Kidney glomerular epithelial cell (primary cell): ENCODE results near the gene TTC28.
"Not testable (repeated sequence)": the region's sequence is repeated elsewhere in the genome, so short reads cannot be mapped to it uniquely, and the experiment has no call there.

ENCODE experiments used
- DNase-seq: peaks from one replicate; lab custom pipeline; 2025; lab: John Stamatoyannopoulos, UW

Gene TTC28

DNA sequence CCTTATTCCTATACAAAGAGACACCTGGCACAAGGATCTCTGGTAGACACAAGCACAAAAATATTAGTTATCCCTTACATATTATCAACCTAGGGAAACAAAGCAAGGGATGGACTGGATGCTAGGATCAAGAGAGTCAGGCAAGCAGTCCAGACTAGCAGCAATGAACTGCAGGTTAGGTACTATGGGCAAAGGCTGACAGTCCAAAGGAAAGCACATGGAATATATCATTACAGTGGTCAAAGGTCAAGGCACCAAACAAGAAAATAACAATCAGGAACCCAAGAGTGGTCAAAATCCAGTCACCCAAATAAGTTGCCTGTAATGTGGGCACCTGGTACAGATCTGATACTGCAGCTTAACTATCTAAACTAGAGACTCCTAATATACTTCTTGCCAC lies 77.7 kb downstream of the TTC28 start:
- no peak for DNase-seq

DNA sequence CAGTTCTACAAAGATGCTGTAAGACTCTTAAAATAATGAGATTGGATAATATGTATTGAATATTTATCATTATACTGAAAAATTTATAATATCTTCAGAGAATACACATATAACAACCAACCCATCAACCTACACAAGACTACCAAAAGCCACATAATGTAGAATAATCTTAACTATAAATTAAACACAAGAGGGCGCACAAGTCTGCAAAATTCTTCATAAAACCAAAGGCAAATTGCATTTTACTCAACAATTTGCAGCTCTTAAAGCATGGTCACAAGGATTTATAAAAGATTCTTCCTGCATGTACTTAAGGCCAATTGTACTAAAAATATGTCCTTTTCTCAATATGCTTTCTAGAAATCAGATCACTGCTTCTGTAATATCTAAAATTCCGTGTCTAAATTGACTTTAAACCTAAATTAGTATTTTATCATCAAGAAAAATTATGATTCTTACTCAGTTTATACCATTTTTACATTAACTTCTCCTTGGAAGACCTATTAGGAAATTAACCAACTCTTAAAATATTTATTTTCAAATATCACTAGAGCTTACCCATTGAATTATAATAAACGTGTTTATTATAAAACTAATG lies 79.0 kb downstream of the TTC28 start:
- peak; percentile 68 for DNase-seq

DNA sequence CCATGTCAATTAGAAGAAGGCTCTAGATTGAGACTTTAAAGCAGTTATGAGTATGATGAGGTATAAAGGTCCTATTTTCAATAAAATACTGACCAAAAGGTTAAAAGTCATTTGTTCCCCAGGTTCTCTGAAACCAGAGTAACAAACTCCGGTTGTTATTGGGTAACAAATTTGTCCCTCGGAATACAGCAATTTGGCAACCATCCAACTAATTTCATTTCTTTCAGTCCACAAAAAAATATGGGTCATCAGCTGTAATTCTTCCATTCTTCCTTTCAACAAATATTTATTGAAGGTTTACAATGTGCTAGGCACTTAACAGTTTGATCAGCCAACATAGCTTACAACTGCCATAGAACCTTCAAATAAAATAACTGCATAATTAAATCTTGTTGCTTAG lies 79.9 kb downstream of the TTC28 start:
- no peak for DNase-seq

- no peak for DNase-seq
These were observed 82.0 kb downstream of the TTC28 start for GRCh38 chr22:28597665-28598064.

GRCh38 chr22:28594797-28595462 lies 84.7 kb downstream of the TTC28 start:
- peak; percentile 78 for DNase-seq

GRCh38 chr22:28594076-28594796 lies 85.4 kb downstream of the TTC28 start:
- DNase-seq = no peak

GRCh38 chr22:28593299-28593698 lies 86.3 kb downstream of the TTC28 start:
- DNase-seq = no peak

DNA sequence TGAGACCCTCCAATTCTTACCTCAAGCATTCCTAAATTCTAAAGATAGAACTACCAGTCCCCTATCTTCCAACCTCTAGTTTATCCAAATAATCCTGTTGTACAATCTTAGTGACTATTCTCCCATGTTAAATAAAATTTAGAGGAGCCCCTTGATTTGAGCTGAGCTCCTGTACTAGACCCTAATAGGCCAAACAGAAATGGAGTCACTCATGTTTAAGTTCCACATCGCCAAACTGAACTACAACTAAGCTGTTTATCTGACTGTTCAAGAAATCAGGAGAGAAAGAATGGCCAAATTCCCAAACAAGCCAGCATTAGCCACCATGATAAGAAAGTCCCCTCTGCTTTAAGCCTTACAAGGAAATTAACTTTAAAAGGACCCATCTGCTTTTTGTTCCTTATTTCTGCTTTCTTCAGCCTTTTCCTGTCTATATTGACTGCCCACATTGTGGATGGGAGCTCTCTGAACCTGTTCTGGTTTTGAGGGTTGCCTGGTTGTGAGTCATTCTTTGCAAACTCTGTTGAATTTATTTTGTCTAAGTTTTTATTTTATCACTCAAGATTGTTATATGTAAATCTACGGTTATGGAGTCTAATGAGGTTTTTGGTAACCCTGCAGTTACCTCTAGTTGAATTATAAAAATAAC lies 90.4 kb downstream of the TTC28 start:
- no peak for DNase-seq

GRCh38 chr22:28585324-28585723 lies 94.3 kb downstream of the TTC28 start:
- DNase-seq = no peak

- DNase-seq = no peak
These were observed 96.8 kb downstream of the TTC28 start for GRCh38 chr22:28582806-28583205.

GRCh38 chr22:28581016-28581415 lies 98.6 kb downstream of the TTC28 start:
- DNase-seq = no peak

- DNase-seq = no peak
These were observed 103.5 kb downstream of the TTC28 start for GRCh38 chr22:28576162-28576561.

DNA sequence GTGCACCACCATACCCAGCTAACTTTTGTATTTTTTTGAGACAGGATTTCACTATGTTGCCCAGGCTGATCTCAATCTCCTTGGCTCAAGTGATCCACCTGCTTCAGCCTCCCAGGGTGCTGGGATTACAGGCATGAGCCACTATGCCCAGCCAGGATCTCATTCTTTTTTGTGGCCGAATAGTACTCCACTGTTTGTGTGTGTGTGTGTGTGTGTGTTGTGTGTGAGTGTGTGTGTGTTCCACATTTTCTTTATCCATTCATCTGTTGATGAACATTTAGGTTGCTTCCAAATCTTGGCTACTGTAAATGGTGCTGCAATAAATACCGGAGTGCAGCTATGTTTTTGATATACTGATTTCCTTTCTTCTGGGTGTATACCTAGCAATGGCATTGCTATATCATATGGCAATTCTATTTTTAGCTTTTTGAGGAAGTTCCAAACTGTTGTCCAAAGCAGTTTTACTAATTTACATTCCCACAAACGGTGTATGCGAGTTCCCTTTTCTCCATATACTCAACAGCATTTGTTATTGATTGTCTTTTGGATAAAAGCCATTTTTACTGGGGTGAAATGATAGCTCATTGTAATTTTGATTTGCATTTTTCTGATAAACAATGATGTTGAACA lies 105.4 kb downstream of the TTC28 start:
- DNase-seq = no peak

GRCh38 chr22:28570696-28571373 lies 108.8 kb downstream of the TTC28 start:
- DNase-seq = no peak

DNA sequence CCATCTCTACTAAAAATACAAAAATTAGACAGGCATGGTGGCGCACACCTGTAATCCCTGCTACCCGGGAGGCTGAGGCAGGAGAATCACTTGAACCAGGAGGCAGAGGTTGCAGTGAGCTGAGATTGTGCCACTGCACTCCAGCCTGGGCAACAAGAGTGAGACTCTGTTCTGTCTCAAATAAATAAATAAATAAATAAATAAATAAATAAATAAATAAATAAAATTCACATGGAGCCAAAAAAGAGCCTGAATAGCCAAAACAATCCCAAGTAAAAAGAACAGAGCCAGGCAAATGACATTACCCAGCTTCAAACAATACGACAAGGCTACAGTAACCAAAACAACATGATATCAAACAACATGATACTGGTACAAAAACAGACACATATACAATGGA lies 110.7 kb downstream of the TTC28 start:
- not testable (repeated sequence) for DNase-seq

DNA sequence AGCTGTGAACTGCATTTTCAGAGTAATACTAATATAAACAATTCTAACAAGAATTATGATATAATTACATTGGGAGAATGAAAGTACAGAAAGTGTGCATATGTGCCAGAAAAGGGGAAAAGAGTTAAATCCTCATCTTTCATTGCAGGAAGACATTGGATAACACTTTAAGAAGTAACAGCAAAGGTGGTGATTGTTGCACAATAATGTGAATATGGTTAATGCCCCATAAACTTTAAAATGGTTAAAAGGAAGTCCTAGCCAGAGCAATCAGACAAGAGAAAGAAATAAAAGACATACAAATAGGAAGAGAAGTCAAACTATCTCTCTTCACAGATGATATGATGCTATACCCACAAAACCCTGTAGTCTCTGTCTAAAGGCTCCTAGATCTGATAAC lies 111.5 kb downstream of the TTC28 start:
- no peak for DNase-seq

DNA sequence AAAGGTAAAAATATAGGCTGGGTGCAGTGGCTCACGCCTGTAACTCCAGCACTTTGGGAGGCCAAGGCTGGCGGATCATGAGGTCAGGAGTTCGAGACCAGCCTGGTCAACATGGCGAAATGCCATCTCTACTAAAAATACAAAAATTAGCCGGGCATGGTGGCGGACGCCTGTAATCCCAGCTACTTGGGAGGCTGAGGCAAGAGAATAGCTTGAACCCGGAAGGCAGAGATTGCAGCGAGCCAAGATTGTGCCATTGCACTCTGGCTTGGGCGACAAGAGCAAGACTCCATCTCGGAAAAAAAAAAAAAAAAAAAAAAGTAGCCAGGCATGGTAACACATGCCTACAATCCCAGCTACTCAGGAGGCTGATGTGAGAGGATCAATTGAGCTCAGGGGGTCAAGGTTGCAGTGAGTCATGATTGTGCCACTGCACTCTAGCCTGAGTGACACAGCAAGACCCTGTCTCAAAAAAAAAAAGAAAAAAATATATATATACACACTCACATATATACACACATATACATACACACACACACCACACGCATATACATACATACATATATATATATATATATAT lies 112.6 kb downstream of the TTC28 start:
- not testable (repeated sequence) for DNase-seq

DNA sequence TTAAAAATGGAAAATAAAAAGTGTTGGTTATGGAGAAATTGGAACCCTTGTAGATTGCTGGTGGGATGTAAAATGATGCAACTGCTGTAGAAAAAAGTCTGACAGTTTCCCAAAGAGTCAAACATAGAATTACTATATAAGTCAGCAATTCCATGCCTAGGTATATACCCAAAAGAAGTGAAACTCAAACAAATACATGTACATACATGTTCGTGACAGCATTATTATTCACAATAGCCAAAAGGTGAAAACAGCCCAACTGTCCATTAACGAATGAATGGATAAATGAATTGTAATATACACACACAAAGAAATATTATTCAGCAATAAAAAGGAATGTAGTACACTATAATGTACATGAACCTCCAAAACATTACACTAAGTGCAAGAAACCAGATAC lies 116.0 kb downstream of the TTC28 start:
- no peak for DNase-seq

- no peak for DNase-seq
These were observed 117.3 kb downstream of the TTC28 start for GRCh38 chr22:28562324-28562723.

- not testable (repeated sequence) for DNase-seq
These were observed 118.9 kb downstream of the TTC28 start for GRCh38 chr22:28560743-28561101.

GRCh38 chr22:28560046-28560742 lies 119.4 kb downstream of the TTC28 start:
- peak; percentile 15 for DNase-seq
